Posterior vena cava (tissue), 2 donors: ENCODE results near the gene FAM163A. TPM values are rescaled to one million over a fixed set of nuclear protein-coding genes. Genes with fewer than 3 reads are reported as not detected.
"Not testable (repeated sequence)": the region's sequence is repeated elsewhere in the genome, so short reads cannot be mapped to it uniquely, and the experiment has no call there.

Experiments used
- DNase-seq: peaks from one replicate; pipeline ENCODE4 v3.0.0-alpha.2; 2020; ENCODE audit warnings: low spot score
- intact Hi-C, 2 donors: fragments of 100-400 bp; cut with DNase I; formaldehyde crosslinking; loops; one replicate each; pipeline versions ENCODE4 v1.14.1 to v1.14.2; 2022 to 2023
- total RNA-seq, 2 donors: library from RNA; stranded (reverse); fragmentation: NEBNext Ultra II Directional; extraction: Animal tissue kit (Norgen Biotek cat#: 25700); gene quantifications; one replicate each; pipeline ENCODE4 v1.2.1, GENCODE V29; 2021
- donor health status: DM: yes; HTN: yes; CAD: no.
- donor health status: DM: yes; HTN: yes; CAD: no.

Gene FAM163A
- total RNA-seq, 2 donors from 2014 or later, result 0.10 TPM; not detected in 1

DNA sequence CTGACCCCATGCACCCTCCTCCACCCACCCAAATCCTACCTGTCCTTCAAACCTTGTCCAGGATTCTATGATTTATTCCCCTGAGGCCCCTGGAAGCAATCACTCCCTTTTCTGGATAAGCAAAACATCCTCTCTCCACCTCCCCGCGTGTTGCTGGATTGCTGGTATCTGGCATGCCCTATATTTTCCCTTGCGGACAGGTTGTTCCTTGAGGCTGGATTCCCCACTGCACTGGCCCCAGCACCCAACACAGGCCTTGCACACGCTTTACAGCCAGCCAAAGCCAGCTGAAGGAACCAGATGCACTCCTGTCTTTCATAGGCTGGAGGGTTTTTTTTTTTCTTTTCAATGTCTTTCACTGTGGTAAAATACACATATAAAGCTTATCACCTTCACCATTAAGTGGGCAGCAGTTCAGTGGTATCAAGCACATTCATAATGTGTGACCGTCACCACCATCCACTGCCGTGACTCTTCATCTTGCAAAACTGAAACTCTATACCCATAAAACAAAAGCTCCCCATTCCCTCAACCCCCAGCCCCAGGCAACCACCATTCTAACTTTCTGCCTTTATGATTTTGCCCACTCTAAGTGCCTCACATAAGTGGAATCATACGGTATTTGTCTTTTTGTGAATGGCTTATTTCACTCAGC is 83.7 kb downstream of the FAM163A start:
- DNase-seq, result no peak
- intact Hi-C loops, result no loop called here

DNA sequence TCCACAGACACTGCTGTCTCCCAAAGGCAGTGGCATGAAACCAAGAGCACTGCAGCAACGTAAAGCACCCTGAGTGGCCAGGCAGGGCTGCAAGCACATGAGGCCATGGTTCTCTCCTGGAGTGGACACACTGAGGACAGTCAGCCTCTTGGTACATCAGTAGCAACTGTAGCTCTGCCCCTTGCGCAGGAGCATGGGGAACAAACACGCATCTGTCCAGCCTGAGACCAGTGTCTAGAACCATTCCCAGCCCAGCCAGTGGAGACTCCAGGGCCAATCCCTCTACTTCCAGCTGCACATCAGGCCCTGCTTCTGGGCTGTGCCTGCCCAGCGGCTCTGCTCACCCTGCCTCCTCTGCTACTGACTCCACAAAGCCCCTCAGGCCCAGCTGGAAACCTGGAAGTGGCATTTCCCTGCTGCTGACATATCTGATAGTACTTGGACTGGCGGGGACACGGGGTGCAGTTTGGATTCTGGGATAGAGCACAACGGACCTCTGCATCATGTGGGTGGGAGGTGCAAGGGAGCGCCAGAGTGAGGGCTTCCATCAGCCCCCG is 85.5 kb downstream of the FAM163A start:
- no peak for DNase-seq
- intact Hi-C loops, result no loop called here

DNA sequence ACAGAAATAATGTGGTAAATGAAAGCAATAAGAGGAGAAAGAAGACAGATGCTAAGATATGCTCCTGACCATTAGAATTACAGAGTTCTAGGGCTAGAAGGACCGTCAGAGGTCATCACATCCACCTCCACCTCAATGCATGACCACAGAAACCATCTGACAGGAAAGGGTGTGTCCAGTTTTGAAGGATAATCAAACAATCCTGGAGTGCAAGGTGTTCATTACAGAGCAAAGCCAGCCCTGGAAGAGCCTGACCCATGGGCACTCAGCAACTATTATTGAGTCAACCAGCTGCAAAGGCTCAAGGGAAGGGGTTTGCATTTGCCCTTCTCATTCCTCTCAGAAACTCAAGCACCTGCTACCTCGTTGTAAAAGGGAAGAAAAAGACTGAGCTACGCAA is 88.1 kb downstream of the FAM163A start:
- intact Hi-C loops, result no loop called here

DNA sequence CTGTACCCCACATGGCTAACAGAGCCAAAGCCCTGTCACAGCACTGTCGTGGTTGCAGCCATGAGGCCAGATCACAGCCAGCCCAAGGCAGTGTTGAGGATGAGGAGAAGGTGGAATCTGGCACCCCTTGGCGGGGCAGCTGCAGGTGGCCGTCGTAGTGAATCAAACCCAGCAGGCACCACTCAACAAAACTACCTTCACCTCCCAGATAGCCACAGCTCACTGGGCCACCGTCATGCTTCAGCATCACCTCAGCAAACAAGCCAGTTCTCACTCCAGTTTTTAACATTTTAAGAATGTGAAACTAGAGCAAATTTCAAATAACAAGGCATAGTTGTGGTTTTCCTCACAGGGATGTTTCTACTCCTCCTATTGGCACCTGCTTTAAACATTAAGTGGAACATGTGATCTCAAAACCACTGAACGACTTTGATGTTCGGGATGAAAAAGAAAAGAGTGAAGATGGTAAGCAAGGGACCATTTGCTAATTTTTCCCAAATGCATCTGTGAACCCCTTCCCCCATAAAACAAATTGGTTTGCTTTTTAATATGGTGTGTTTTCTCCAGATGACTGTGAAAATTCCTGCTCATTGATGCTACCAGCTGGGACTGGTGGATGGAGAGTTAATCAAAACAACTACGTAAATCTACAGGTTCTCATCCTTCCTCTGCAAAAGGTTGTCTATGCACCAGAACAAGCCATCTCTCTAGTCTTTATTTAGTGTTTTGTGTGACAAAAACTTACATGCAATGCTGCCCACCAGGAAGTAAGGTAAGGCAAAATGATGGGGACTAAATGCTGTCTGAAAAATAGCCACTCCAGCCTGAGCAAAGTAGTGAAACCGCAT is 89.0 kb downstream of the FAM163A start:
- intact Hi-C loops, result no loop called here
- no peak for DNase-seq

More for the DNA sequence above, 88.1 kb downstream of the FAM163A start:
- no peak for DNase-seq

DNA sequence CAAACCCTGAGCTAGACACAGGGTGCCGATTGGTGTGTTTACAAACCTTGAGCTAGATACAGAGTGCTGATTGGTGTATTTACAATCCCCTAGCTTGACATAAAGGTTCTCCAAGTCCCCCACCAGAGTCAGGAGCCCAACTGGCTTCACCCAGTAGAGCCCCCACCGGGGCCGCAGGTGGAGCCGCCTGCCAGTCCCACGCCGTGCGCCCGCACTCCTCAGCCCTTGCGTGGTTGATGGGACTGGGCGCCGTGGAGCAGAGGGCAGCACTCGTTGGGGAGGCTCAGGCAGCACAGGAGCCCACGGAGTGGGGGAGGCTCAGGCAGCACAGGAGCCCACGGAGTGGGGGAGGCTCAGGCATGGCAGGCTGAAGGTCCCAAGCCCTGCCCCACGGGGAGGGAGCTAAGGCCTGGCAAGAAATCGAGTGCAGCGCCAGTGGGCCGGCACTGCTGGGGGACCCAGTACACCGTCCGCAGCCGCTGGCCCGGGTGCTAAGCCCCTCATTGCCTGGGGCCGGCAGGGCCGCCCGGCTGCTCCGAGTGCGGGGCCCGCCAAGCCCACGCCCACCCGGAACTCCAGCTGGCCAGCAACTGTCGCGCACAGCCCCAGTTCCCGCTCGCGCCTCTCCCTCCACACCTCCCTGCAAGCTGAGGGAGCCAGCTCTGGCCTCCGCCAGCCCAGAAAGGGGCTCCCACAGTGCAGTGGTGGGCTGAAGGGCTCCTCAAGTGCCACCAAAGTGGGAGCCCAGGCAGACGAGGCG is 93.8 kb downstream of the FAM163A start:
- intact Hi-C loops, DNase-seq: not testable (repeated sequence)

GRCh38 chr1:179840107-179840506 is 97.0 kb downstream of the FAM163A start:
- DNase-seq, result no peak
- intact Hi-C loops, result no loop called here

DNA sequence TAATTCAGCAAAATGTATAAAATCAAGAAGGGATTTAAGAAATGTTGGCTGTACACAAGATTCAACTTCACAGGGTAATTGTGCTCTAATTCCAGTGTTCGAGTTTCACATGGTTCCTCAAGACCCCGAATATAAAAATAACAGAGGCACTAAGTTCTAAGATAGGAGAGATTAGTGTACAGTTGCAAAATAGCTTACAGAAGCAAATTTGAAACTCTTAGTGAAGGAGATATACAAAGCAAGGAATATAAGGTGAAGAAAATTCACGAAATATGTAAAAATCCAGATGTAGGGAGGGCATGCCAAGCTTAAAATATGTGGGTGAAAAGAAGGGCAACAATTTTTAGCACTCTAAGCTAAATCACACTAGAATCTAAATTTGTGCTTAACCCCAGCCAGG is 105.1 kb downstream of the FAM163A start:
- intact Hi-C loops, result no loop called here
- no peak for DNase-seq

DNA sequence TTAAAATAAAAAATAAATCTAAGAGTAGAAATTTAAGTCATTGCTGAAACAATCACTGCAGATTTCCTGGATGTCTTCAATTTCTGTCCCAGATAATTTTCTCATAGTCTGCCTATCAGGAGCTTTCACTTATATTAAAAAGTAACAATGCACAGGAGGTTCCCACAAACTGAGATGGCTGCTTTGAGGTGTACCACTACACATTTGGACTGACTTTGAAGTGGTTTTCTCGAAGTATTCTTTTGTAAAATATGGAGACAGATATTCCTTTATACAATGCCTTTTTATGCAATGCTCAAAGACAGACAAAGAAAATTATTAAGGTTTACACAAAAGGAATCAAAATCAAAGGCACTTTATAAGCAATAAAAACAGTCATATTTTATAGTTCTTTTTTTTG is 110.0 kb downstream of the FAM163A start:
- intact Hi-C loops, result no loop called here
- DNase-seq, result no peak

- intact Hi-C loops, DNase-seq: not testable (repeated sequence)
Measured at GRCh38 chr1:179855831-179856230, 112.7 kb downstream of the FAM163A start.

GRCh38 chr1:179856296-179856695 is 113.2 kb downstream of the FAM163A start:
- no peak for DNase-seq
- intact Hi-C loops, result no loop called here

- DNase-seq, result no peak
- intact Hi-C loops, result no loop called here
Measured at GRCh38 chr1:179857009-179857408, 113.9 kb downstream of the FAM163A start.

GRCh38 chr1:179860652-179861051 is 117.6 kb downstream of the FAM163A start:
- intact Hi-C loops, result no loop called here
- no peak for DNase-seq

GRCh38 chr1:179865377-179865776 is 122.3 kb downstream of the FAM163A start:
- intact Hi-C loops, result no loop called here
- no peak for DNase-seq

Other genes with a start within 250 kb of the FAM163A start
- not detected for gene NPHS2, start 167.3 kb upstream of the FAM163A start, total RNA-seq
- gene TDRD5, start 151.5 kb upstream of the FAM163A start, total RNA-seq, result not detected
- gene TOR1AIP2, start 134.5 kb downstream of the FAM163A start, total RNA-seq, result 10 to 100 TPM; 55.3 to 57.1 TPM
- 10 to 100 TPM; 60.9 to 63.9 TPM for gene TOR1AIP1, start 139.0 kb downstream of the FAM163A start, total RNA-seq
- gene CEP350, start 211.5 kb downstream of the FAM163A start, total RNA-seq, result 10 to 100 TPM; 44.5 to 57.5 TPM